ENCODE data around the gene MAPKAPK5.
"Not testable (repeated sequence)": the region's sequence is repeated elsewhere in the genome, so short reads cannot be mapped to it uniquely, and the experiment has no call there.

Gene MAPKAPK5, protein sequence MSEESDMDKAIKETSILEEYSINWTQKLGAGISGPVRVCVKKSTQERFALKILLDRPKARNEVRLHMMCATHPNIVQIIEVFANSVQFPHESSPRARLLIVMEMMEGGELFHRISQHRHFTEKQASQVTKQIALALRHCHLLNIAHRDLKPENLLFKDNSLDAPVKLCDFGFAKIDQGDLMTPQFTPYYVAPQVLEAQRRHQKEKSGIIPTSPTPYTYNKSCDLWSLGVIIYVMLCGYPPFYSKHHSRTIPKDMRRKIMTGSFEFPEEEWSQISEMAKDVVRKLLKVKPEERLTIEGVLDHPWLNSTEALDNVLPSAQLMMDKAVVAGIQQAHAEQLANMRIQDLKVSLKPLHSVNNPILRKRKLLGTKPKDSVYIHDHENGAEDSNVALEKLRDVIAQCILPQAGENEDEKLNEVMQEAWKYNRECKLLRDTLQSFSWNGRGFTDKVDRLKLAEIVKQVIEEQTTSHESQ

DNA sequence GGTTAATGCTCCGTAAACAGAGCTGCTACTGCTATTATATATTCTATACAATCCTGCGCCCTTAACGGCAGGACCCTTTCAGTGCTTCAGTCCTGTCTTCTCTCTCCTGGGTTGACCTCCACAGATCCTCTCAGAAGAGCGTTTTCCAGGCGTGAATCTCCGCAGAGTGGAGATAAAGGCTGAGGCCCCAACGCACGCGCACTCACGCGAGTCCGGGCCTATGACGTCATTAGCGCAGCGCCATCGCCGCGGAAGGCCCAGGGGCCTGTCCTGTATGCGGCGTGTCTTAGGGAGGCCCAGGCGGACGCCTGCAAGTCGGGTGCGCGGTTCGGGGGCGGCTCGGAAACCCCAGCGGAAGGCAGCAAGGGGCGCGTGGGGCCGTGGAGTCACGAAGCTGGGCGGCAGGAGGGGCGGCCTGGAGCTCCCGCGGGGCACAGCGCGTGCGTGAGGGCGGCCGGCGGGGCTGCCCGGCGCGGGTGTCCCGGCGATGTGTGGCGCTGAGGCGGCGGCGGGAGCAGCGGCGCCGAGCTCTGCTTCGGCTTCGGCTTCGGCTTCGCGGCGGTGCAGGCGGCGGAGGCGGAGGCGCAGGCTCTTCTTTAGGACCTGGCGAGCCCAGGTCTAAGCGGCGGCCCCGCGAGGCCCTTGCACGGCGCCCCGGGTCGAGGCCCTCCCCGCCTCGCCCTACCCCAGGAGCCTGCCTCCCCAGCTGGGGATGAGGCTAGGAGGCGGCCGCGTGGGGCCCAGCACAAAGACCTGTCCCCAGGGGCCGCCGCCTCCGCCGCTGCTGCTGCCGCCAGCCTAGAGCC is at the start of gene MAPKAPK5:
MAPKAPK5 (plus strand) TSS at position 479 of the 806 bp plus-strand sequence. CDS start 506 bp downstream, outside the sequence.
- Histone ChIP-seq H3K27me3 (ENCODE audit: control insufficient read depth, insufficient read depth, low read length) (no peaks in the 10 kb centered on the region), H3K4me1 (ENCODE audit: control insufficient read depth, low read depth, low read length) (peaks cover 9% of the 10 kb centered on the region), H3K9ac (ENCODE audit: low read length) (peak within 1 kb of the TSS; percentile 90), H3K9me3 (ENCODE audit: control insufficient read depth, low read depth, low read length) (no peaks in the 10 kb centered on the region), H3K36me3 (ENCODE audit: control insufficient read depth, low read depth, low read length) (peaks cover 10% of the 10 kb centered on the region), H3K4me3 (ENCODE audit: low read length) (peak within 1 kb of the TSS; percentile 81), H3K27ac (ENCODE audit: low read length) (peak within 1 kb of the TSS; percentile 80)

DNA sequence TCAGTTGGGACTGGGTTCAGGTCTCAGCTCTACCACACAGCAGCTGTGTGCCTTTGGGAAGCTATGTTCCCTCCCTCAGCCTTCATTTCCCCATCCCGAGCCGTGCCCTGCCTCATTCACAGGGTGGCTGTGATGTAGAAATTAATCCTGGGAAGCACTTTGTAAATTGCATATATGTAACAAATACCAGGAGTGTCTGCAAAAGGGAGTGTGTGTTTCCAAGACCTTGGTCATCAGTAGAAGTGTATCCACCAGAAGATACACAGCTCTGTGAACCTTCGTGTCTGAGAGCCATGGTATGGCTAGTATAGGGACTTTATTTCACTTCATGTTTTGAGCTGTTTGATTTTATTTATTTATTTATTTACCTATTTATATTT is 49.2 kb upstream of the MAPKAPK5 start:
- H3K27me3 ChIP-seq (ENCODE audit: control insufficient read depth, insufficient read depth, low read length) = no peaks in the 10 kb centered on the region
- no peaks in the 10 kb centered on the region for H3K4me1 ChIP-seq (ENCODE audit: control insufficient read depth, low read depth, low read length)
- no peak overlapping the region for H3K27ac ChIP-seq (ENCODE audit: low read length)
- H3K4me3 ChIP-seq (ENCODE audit: low read length) = no peak overlapping the region
- H3K36me3 ChIP-seq (ENCODE audit: control insufficient read depth, low read depth, low read length) = peaks cover 21% of the 10 kb centered on the region
- H3K9me3 ChIP-seq (ENCODE audit: control insufficient read depth, low read depth, low read length) = no peaks in the 10 kb centered on the region
- no peak overlapping the region for H3K9ac ChIP-seq (ENCODE audit: low read length)

DNA sequence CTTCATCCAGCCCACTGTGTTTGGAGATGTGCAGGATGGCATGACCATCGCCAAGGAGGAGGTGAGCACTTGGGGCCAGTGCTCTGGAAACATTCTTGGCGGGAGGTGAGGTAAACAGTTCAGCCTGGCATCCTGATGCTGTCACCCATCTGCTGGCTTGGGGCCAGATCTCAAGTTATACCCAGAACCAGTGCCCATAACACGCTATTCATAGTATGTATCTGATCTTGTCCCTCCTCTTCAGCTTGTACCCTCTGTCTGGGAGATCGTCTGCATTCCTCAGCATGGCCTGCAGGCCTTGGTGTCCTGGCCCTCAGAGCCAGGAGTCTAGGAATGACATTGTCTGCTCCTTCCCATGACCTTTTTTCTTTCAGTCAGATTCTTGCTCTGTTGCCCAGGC is 43.8 kb upstream of the MAPKAPK5 start:
- Histone ChIP-seq H3K36me3 (ENCODE audit: control insufficient read depth, low read depth, low read length) (peaks cover 23% of the 10 kb centered on the region), H3K4me3 (ENCODE audit: low read length) (no peak overlapping the region), H3K27ac (ENCODE audit: low read length) (no peak overlapping the region), H3K4me1 (ENCODE audit: control insufficient read depth, low read depth, low read length) (no peaks in the 10 kb centered on the region), H3K9me3 (ENCODE audit: control insufficient read depth, low read depth, low read length) (no peaks in the 10 kb centered on the region), H3K27me3 (ENCODE audit: control insufficient read depth, insufficient read depth, low read length) (no peaks in the 10 kb centered on the region), H3K9ac (ENCODE audit: low read length) (no peak overlapping the region)

DNA sequence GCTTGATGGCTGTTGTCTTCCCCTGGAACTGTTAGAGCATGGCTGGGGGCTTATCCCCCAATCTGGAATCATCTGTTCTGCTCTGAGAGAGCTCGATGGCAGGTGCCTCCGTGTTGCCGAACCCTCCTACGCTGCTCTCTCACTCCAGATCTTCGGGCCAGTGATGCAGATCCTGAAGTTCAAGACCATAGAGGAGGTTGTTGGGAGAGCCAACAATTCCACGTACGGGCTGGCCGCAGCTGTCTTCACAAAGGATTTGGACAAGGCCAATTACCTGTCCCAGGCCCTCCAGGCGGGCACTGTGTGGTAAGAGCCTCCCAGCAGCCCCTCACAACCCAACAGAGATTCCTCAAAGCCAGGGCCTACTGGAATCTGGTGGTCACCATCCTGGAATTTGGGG is 42.3 kb upstream of the MAPKAPK5 start:
- Histone ChIP-seq H3K27ac (ENCODE audit: low read length) (no peak overlapping the region), H3K9ac (ENCODE audit: low read length) (no peak overlapping the region), H3K4me1 (ENCODE audit: control insufficient read depth, low read depth, low read length) (no peaks in the 10 kb centered on the region), H3K4me3 (ENCODE audit: low read length) (no peak overlapping the region), H3K9me3 (ENCODE audit: control insufficient read depth, low read depth, low read length) (no peaks in the 10 kb centered on the region), H3K36me3 (ENCODE audit: control insufficient read depth, low read depth, low read length) (peaks cover 23% of the 10 kb centered on the region), H3K27me3 (ENCODE audit: control insufficient read depth, insufficient read depth, low read length) (no peaks in the 10 kb centered on the region)

DNA sequence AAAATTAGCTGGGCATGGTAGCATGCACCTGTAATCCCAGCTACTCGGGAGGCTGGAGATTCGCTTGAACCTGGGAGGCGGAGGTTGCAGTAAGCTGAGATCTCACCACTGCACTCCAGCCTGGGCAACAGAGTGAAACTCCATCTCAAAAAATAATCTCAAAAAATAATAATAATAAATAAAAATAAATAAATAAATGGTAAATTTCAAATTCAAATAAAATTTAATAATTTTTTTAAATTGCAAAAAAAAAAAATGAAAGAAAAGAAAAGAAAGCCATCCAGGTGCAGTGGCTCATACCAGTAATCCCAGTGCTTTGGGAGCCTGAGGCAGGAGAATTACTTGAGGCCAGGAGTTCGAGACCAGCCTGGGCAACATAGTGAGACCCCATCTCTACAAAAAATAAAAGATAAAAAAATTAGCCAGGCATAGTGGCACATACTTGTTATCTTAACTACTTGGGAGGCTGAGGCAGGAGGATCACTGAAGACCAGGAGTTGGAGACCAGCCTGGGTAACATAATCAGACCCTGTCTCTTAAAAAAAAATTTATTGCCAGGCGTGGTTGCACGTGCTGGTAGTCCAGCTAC is 38.9 kb upstream of the MAPKAPK5 start:
- no peaks in the 10 kb centered on the region for H3K9me3 ChIP-seq (ENCODE audit: control insufficient read depth, low read depth, low read length)
- H3K36me3 ChIP-seq (ENCODE audit: control insufficient read depth, low read depth, low read length) = peaks cover 12% of the 10 kb centered on the region
- no peak overlapping the region for H3K27ac ChIP-seq (ENCODE audit: low read length)
- H3K9ac ChIP-seq (ENCODE audit: low read length) = no peak overlapping the region
- no peak overlapping the region for H3K4me3 ChIP-seq (ENCODE audit: low read length)
- no peaks in the 10 kb centered on the region for H3K27me3 ChIP-seq (ENCODE audit: control insufficient read depth, insufficient read depth, low read length)
- H3K4me1 ChIP-seq (ENCODE audit: control insufficient read depth, low read depth, low read length) = no peaks in the 10 kb centered on the region

DNA sequence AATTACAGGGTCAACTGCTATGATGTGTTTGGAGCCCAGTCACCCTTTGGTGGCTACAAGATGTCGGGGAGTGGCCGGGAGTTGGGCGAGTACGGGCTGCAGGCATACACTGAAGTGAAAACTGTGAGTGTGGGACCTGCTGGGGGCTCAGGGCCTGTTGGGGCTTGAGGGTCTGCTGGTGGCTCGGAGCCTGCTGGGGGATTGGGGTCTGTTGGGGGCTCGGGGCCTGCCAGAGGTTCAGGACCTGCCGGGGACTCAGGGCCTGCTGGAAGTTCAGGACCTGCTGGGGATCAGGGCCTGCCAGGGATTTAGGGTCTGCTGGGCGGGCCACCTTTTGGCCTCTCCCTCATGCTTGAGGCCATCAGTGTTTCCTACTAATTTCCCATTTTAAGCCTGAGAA is 38.2 kb upstream of the MAPKAPK5 start:
- Histone ChIP-seq H3K36me3 (ENCODE audit: control insufficient read depth, low read depth, low read length) (peaks cover 11% of the 10 kb centered on the region), H3K27ac (ENCODE audit: low read length) (no peak overlapping the region), H3K9me3 (ENCODE audit: control insufficient read depth, low read depth, low read length) (no peaks in the 10 kb centered on the region), H3K4me3 (ENCODE audit: low read length) (no peak overlapping the region), H3K4me1 (ENCODE audit: control insufficient read depth, low read depth, low read length) (no peaks in the 10 kb centered on the region), H3K27me3 (ENCODE audit: control insufficient read depth, insufficient read depth, low read length) (no peaks in the 10 kb centered on the region), H3K9ac (ENCODE audit: low read length) (no peak overlapping the region)

DNA sequence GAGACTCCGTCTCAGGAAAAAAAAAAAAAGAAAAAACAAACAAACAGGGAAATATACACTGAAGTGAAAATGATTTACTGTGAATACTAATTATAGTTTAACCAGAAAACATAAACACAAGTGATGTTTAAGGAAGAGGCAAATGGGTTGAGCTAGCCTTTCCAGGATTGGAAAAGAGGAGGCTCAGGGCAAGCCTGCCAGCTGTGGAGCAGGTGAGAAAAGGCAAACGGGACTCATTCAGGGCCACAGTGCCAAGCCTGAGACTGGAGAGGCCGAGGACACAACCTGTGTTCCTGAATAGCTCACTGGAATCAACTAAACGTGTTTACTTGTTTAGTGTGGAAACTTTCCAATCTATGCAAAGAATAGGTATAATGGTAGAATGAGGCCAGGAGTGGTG is 35.7 kb upstream of the MAPKAPK5 start:
- Histone ChIP-seq H3K36me3 (ENCODE audit: control insufficient read depth, low read depth, low read length) (peaks cover 14% of the 10 kb centered on the region), H3K4me3 (ENCODE audit: low read length) (no peak overlapping the region), H3K9me3 (ENCODE audit: control insufficient read depth, low read depth, low read length) (no peaks in the 10 kb centered on the region), H3K27me3 (ENCODE audit: control insufficient read depth, insufficient read depth, low read length) (no peaks in the 10 kb centered on the region), H3K9ac (ENCODE audit: low read length) (no peak overlapping the region), H3K4me1 (ENCODE audit: control insufficient read depth, low read depth, low read length) (no peaks in the 10 kb centered on the region), H3K27ac (ENCODE audit: low read length) (no peak overlapping the region)

DNA sequence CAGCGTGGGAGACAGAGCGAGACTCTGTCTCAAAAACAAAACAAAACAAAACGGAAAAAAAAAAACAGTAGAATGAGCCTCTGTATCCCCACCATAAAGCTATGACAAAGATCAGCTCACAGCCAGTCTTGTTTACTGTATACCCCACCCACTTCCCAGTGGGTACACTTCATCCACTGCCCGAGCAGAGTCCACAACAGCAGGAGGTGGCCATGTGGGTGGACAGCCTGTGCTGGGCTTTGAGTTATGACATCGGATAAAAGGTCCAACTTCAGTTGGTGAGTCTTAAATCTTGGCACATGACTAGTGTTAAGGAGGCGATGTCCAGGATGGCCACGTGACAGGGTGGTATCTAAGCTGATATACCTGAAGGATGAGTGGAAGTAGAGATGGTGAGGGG is 34.8 kb upstream of the MAPKAPK5 start:
- Histone ChIP-seq H3K4me3 (ENCODE audit: low read length) (no peak overlapping the region), H3K27ac (ENCODE audit: low read length) (no peak overlapping the region), H3K36me3 (ENCODE audit: control insufficient read depth, low read depth, low read length) (peaks cover 14% of the 10 kb centered on the region), H3K9me3 (ENCODE audit: control insufficient read depth, low read depth, low read length) (no peaks in the 10 kb centered on the region), H3K27me3 (ENCODE audit: control insufficient read depth, insufficient read depth, low read length) (no peaks in the 10 kb centered on the region), H3K9ac (ENCODE audit: low read length) (no peak overlapping the region), H3K4me1 (ENCODE audit: control insufficient read depth, low read depth, low read length) (no peaks in the 10 kb centered on the region)

DNA sequence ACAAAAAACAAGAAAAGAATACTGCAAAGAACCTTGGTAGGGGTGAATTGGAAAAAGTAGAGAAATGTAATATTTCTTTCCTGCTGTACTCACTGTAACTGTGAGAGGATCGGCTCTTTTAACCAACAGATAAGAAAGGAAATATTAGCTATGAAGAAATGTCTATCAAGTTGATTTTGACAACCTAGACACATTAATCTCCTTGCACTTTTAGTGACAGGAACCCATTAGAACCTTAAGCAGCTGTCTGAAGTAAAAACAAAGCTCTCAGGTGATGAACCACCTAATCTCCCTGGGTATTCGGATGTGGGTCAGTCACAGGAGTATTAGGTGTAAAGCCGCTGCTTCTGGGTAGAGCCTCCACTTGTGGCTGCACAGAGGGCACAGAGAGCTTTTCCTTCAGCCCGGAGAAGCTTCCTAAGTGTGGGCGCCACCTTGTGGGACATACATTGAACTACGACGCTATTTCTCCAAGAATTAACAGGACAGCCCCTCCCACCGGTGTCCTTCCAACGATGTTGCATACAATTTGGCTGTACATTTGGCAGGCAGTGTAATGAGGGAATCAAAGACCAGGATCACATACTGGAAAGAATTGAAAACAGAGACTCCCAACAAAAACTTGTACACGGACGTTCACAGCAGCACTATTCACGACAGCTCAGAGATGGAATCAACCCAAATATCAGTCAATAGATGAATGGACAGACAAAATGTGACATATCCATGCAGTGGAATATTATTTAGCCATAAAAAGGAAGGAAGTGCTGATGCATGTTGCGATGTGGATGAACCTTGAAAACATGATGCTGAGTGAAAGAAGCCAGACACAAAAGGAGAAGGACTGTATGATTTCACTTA is 28.9 kb upstream of the MAPKAPK5 start:
- H3K27ac ChIP-seq (ENCODE audit: low read length) = no peak overlapping the region
- no peaks in the 10 kb centered on the region for H3K27me3 ChIP-seq (ENCODE audit: control insufficient read depth, insufficient read depth, low read length)
- H3K36me3 ChIP-seq (ENCODE audit: control insufficient read depth, low read depth, low read length) = peaks cover 14% of the 10 kb centered on the region
- H3K9me3 ChIP-seq (ENCODE audit: control insufficient read depth, low read depth, low read length) = no peaks in the 10 kb centered on the region
- no peak overlapping the region for H3K9ac ChIP-seq (ENCODE audit: low read length)
- no peak overlapping the region for H3K4me3 ChIP-seq (ENCODE audit: low read length)
- no peaks in the 10 kb centered on the region for H3K4me1 ChIP-seq (ENCODE audit: control insufficient read depth, low read depth, low read length)

DNA sequence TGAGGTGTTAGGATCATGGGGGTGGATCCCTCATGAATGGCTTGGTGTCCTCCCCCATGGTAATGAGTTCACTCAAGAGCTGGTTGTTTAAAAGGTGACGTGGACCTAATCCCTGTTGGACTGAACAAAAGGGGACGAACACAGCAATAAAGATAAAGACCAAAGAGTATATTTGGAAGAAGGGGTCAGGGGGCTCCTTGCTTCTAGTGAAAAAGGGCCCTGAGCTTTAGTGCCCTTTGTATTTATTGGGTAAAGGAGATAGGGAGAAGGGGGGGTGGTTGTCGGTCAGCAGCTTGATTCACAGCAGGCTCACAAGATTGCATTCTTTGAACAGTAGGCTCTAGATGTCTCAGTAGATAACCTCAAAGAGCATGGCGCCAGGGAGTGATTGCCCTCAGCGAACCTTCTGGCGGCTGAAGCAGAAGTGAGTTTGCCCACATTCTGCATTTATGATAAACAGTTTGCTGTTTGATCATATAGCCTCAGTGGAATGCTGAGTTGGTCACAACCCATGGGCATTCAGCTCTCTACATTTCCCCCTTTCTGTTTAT is 25.9 kb upstream of the MAPKAPK5 start:
- H3K36me3 ChIP-seq (ENCODE audit: control insufficient read depth, low read depth, low read length) = no peaks in the 10 kb centered on the region
- H3K4me1 ChIP-seq (ENCODE audit: control insufficient read depth, low read depth, low read length) = no peaks in the 10 kb centered on the region
- H3K27me3 ChIP-seq (ENCODE audit: control insufficient read depth, insufficient read depth, low read length) = no peaks in the 10 kb centered on the region
- no peak overlapping the region for H3K27ac ChIP-seq (ENCODE audit: low read length)
- no peak overlapping the region for H3K4me3 ChIP-seq (ENCODE audit: low read length)
- H3K9me3 ChIP-seq (ENCODE audit: control insufficient read depth, low read depth, low read length) = no peaks in the 10 kb centered on the region
- no peak overlapping the region for H3K9ac ChIP-seq (ENCODE audit: low read length)

DNA sequence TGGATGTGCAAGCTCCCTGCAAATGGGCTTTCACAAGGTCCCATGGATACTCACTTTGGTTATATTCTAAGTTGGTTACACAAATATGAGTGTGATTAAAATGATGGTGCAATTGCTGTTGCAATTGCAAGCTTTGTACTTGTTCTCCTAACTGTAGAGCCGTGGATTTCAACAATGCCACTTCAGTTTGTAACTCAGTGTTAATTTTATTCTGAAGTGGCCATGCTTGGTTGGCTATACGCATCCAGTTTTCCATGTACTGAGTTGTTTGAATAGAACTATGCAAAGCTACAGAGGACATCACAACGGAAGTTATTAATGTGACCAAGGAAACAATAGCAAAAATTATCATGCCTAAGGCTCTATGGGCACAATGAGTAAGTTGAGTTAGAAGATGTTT is 25.1 kb upstream of the MAPKAPK5 start:
- H3K36me3 ChIP-seq (ENCODE audit: control insufficient read depth, low read depth, low read length); H3K27me3 ChIP-seq (ENCODE audit: control insufficient read depth, insufficient read depth, low read length); H3K27ac ChIP-seq (ENCODE audit: low read length); H3K9me3 ChIP-seq (ENCODE audit: control insufficient read depth, low read depth, low read length); H3K4me3 ChIP-seq (ENCODE audit: low read length); H3K9ac ChIP-seq (ENCODE audit: low read length); H3K4me1 ChIP-seq (ENCODE audit: control insufficient read depth, low read depth, low read length): not testable (repeated sequence)
